Esophagus muscularis mucosa (tissue), 3 donors: ENCODE results near the gene PTPRN2.

ENCODE experiments used
- CTCF ChIP-seq, 3 experiments: fragments of 200-600 bp in 2 of 3; fragments of 450-650 bp in 1 of 3; sonication (generic) in 2 of 3; IDR thresholded peaks; one replicate each; pipeline ENCODE4 v1.5.1; 2017 to 2019; ENCODE audit warnings: antibody characterized with exemption in 3 of 3, mild to moderate bottlenecking in 2 of 3, moderate library complexity in 1 of 3
- POLR2A ChIP-seq: fragments of 450-650 bp; IDR thresholded peaks from one replicate; pipeline ENCODE4 v1.6.1; 2017; ENCODE audit warnings: antibody characterized with exemption, moderate library complexity, mild to moderate bottlenecking, low read depth

GRCh38 chr7:158357106-158357897 lies 230.3 kb downstream of the PTPRN2 start:
- TF ChIP-seq POLR2A (no peak), CTCF (IDR thresholded peaks at IDR 0.05) (no peak)
